Spleen (tissue), 11 donors: ENCODE results near the gene NUP50. TPM values are rescaled to one million over a fixed set of nuclear protein-coding genes. Genes with fewer than 3 reads are reported as not detected.

Source experiments
- DNase-seq: peaks from one replicate; pipeline ENCODE4 v3.0.0-alpha.2; 2020
- H3K27ac ChIP-seq, 8 donors: fragments of 200-600 bp; sonication (generic) in 7 of 8; 1 replicate in 4 of 8; 2 replicates in 4 of 8; pipeline versions ENCODE4 v1.5.0 to v1.8.0; 2016 to 2021; ENCODE audit warnings: inconsistent platforms in 4 of 8, mild to moderate bottlenecking in 4 of 8, moderate library complexity in 1 of 8
- H3K27me3 ChIP-seq, 7 donors: fragments of 200-600 bp; sonication (generic) in 6 of 7; replicated peaks in 1 of 7; 1 replicate in 4 of 7; 2 replicates in 3 of 7; pipeline versions ENCODE4 v1.5.0 to v1.8.0; 2016 to 2021; ENCODE audit warnings: inconsistent platforms in 3 of 7, mild to moderate bottlenecking in 1 of 7
- H3K36me3 ChIP-seq, 6 donors: fragments of 200-600 bp; sonication (generic) in 5 of 6; 1 replicate in 4 of 6; 2 replicates in 2 of 6; pipeline versions ENCODE4 v1.5.0 to v1.8.0; 2016 to 2021; ENCODE audit warnings: inconsistent platforms in 2 of 6
- H3K4me1 ChIP-seq, 6 donors: fragments of 200-600 bp; sonication (generic) in 5 of 6; 1 replicate in 3 of 6; 2 replicates in 3 of 6; pipeline versions ENCODE4 v1.5.0 to v1.8.0; 2016 to 2021; ENCODE audit warnings: inconsistent platforms in 3 of 6
- H3K4me3 ChIP-seq, 8 donors: fragments of 200-600 bp; sonication (generic) in 7 of 8; 1 replicate in 4 of 8; 2 replicates in 4 of 8; pipeline versions ENCODE4 v1.5.0 to v1.8.0; 2016 to 2021; ENCODE audit warnings: inconsistent platforms in 4 of 8, mild to moderate bottlenecking in 4 of 8, moderate library complexity in 2 of 8
- H3K9me3 ChIP-seq, 8 donors: fragments of 200-600 bp; sonication (generic) in 7 of 8; 1 replicate in 4 of 8; 2 replicates in 4 of 8; pipeline versions ENCODE4 v1.5.0 to v1.8.0; 2016 to 2021; ENCODE audit warnings: inconsistent platforms in 4 of 8
- CTCF ChIP-seq, 11 experiments: fragments of 200-600 bp in 7 of 11; fragments of 450-650 bp in 4 of 11; sonication (generic) in 4 of 11; IDR thresholded peaks in 8 of 11; conservative IDR thresholded peaks in 3 of 11; 1 replicate in 7 of 11; 2 replicates in 4 of 11; pipeline versions ENCODE4 v1.4.0 to v1.8.0; 2016 to 2021; ENCODE audit warnings: antibody characterized with exemption in 11 of 11, inconsistent platforms in 4 of 11, mild to moderate bottlenecking in 1 of 11
- POLR2A ChIP-seq, 3 donors: fragments of 450-650 bp; IDR thresholded peaks; one replicate each; pipeline ENCODE4 v1.5.1; 2017; ENCODE audit warnings: antibody characterized with exemption in 3 of 3, mild to moderate bottlenecking in 1 of 3
- POLR2AphosphoS5 ChIP-seq, 3 donors: sonication (generic); formaldehyde crosslinking; IDR thresholded peaks; one replicate each; pipeline ENCODE4 v1.5.1; 2017; ENCODE audit warnings: antibody characterized with exemption in 3 of 3
- WGBS, 5 donors: extraction: QIAGEN DNeasy Blood & Tissue Kit in 3 of 5; methylation state at CpG; one replicate each; pipeline versions ENCODE4 v1.1.5 to v1.1.7; 2013 to 2018; 5-methylcytosine and 5-hydroxymethylcytosine counted together
- intact Hi-C: fragments of 100-400 bp; cut with DNase I; formaldehyde crosslinking; loops from one replicate; pipeline ENCODE4 v1.15.0; 2023; ENCODE audit warnings: low total_unique reads
- polyA plus RNA-seq, 3 donors: library from polyadenylated mRNA; stranded (reverse); fragments of 200-250 nt; gene quantifications; one replicate each; pipeline ENCODE4 v1.2.1, GENCODE V29; 2013
- total RNA-seq, 7 donors: library from RNA; depleted of rRNA in 3 of 7; stranded (reverse); fragments of >200 nt in 3 of 7; fragmentation: NEBNext Ultra II Directional in 4 of 7; extraction: Animal tissue kit (Norgen Biotek cat#: 25700) in 4 of 7; gene quantifications; one replicate each; pipeline versions ENCODE4 v1.1.0 to v1.2.1, GENCODE V29; 2016 to 2021
- donor health status: healthy with polysubstance abuse.
- donor health status: DM: no; HTN: no; CAD: no; lungs with moderate emphysema.
- donor health status: DM: no; HTN: no; CAD: no.
- donor health status: Bipolar disorder and iron deficiency.
- donor health status: healthy.
- donor health status: DM: no; HTN: no; CAD: no.
- donor health status: DM: yes; HTN: yes; CAD: no.

NUP50 gene
- total and polyA plus RNA-seq, 10 donors, result 16.2 to 109 (median 94.1) TPM

GRCh38 chr22:45233827-45234226 is 70.1 kb downstream of the NUP50 start:
- H3K9me3 ChIP-seq, result no peaks in the 10 kb centered on the region
- no peak overlapping the region for H3K4me3 ChIP-seq
- peak; percentile 73 for DNase-seq
- peak overlapping the region in 5 of 8 donors; percentile 8 to 89 (median 81) for H3K27ac ChIP-seq
- H3K4me1 ChIP-seq, result peaks cover 11 to 97% (median 60%) of the 10 kb centered on the region in 6 donors
- TF ChIP-seq POLR2A (IDR thresholded peaks at IDR 0.05) (no peak), POLR2AphosphoS5 (IDR thresholded peaks at IDR 0.05) (no peak), CTCF (IDR thresholded peaks at IDR 0.05 in 8 of 11, conservative IDR thresholded peaks at IDR 0.05 in 3 of 11) (no peak)
- intact Hi-C loops, result no loop called here
- 88 to 95% (median 89%) methylated on average over 9 to 10 of the region's 10 CpGs for WGBS, 5 donors
- H3K27me3 ChIP-seq, result no peaks in the 10 kb centered on the region
- H3K36me3 ChIP-seq, result peaks cover 0 to 55% (median 0%) of the 10 kb centered on the region in 6 donors

- intact Hi-C loops, result no loop called here
- H3K27ac ChIP-seq, result peak overlapping the region in 7 of 8 donors; percentile 40 to 89 (median 80)
- peaks cover 23 to 100% (median 70%) of the 10 kb centered on the region in 6 donors for H3K4me1 ChIP-seq
- H3K36me3 ChIP-seq, result peaks cover 0 to 58% (median 0%) of the 10 kb centered on the region in 6 donors
- TF ChIP-seq POLR2A (IDR thresholded peaks at IDR 0.05) (no peak), POLR2AphosphoS5 (IDR thresholded peaks at IDR 0.05) (peak; percentile 74 to 85 (median 83))
- H3K9me3 ChIP-seq, result no peaks in the 10 kb centered on the region
- peak; percentile 88 for DNase-seq
- WGBS, 5 donors, result 27 to 43% (median 36%) methylated on average over 18 to 23 of the region's 23 CpGs
- no peaks in the 10 kb centered on the region for H3K27me3 ChIP-seq
- peak overlapping the region in 5 of 8 donors; percentile 13 to 57 (median 21) for H3K4me3 ChIP-seq
Observed at GRCh38 chr22:45235101-45235777, 71.5 kb downstream of the NUP50 start.

GRCh38 chr22:45235851-45236342 is 72.2 kb downstream of the NUP50 start:
- H3K9me3 ChIP-seq, result no peaks in the 10 kb centered on the region
- peak overlapping the region in 6 of 8 donors; percentile 40 to 89 (median 80) for H3K27ac ChIP-seq
- TF ChIP-seq POLR2A (IDR thresholded peaks at IDR 0.05) (no peak), CTCF (IDR thresholded peaks at IDR 0.05 in 8 of 11, conservative IDR thresholded peaks at IDR 0.05 in 3 of 11) (no peak), POLR2AphosphoS5 (IDR thresholded peaks at IDR 0.05) (peak in 2 of 3 donors; percentile 46 to 60)
- peak overlapping the region in 3 of 8 donors; percentile 21 to 57 (median 30) for H3K4me3 ChIP-seq
- no peaks in the 10 kb centered on the region for H3K27me3 ChIP-seq
- peaks cover 0 to 58% (median 0%) of the 10 kb centered on the region in 6 donors for H3K36me3 ChIP-seq
- intact Hi-C loops, result no loop called here
- DNase-seq, result peak; percentile 79
- peaks cover 23 to 96% (median 71%) of the 10 kb centered on the region in 6 donors for H3K4me1 ChIP-seq
- WGBS, 5 donors, result 58 to 70% (median 67%) methylated on average over 15 to 20 of the region's 20 CpGs

- Histone ChIP-seq H3K9me3 (no peaks in the 10 kb centered on the region), H3K36me3 (peaks cover 0 to 55% (median 0%) of the 10 kb centered on the region in 6 donors), H3K27ac (peak overlapping the region in 2 of 8 donors; percentile 81 to 89), H3K4me1 (peaks cover 23 to 92% (median 75%) of the 10 kb centered on the region in 6 donors), H3K27me3 (no peaks in the 10 kb centered on the region), H3K4me3 (no peak overlapping the region)
- peak; percentile 69 for DNase-seq
- intact Hi-C loops, result no loop called here
- no peak for TF ChIP-seq CTCF (IDR thresholded peaks at IDR 0.05 in 8 of 11, conservative IDR thresholded peaks at IDR 0.05 in 3 of 11)
- no peak for TF ChIP-seq POLR2A (IDR thresholded peaks at IDR 0.05)
- no peak for TF ChIP-seq POLR2AphosphoS5 (IDR thresholded peaks at IDR 0.05)
- 80 to 89% (median 87%) methylated on average over 11 to 15 of the region's 15 CpGs for WGBS, 5 donors
Observed at GRCh38 chr22:45237065-45237990, 73.6 kb downstream of the NUP50 start.
